Measurements from ENCODE around the gene KEAP1.

Gene KEAP1

DNA sequence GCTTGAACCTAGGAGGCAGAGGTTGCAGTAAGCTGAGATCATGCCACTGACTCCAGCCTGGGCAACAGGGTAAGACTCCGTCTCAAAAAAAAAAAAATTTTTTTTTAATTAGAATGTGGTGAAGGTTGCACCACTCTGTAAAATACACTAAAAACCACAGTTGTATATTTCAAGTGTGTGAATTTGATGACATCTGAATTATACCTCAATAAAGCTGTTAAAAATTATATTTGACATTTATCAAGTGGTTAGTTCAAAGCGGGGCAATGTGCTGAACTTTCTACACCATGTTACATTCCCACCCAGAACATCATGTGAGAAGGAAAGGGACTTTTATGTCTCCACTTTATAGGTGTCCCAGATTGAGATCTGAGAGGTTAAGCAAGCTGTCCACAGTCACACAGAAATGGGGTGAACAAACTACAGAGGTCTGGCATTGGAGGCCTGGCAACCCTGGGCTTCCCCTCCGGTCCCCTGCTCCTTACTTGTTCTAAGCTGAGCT is 20.0 kb upstream of the KEAP1 start:
- no peak for DNase-seq (ENCODE audit: low spot score)

DNA sequence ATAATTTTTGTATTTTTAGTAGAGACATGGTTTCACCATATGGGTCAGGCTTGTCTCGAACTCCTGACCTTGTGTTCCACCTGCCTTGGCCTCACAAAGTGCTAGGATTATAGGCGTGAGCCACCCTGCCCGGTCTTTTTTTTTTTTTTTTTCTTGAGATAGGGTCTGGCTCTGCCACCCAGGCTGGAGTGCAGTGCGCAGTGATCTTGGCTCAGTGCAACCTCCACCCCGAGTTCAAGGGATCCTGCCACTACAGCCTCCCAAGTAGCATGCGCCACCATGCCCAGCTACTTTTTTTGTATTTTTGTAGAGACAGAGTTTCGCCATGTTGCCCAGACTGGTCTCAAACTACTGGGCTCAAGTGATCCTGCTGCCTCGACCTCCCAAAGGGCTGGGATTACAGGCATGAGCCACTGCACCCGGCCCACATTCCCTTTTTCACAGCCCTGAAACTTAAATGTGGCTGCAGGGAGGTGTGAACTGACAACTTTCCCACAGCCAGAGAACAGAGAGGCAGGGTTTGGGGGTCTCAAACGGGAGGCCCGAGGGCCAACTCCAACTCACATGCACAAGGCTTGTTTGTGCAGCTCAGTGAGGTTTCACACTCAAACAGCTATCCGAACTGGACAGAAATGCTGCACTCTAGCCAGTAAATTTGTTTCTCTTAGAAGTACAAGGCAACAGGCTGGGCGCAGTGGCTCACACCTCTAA is 18.5 kb upstream of the KEAP1 start:
- DNase-seq (ENCODE audit: low spot score): no peak

DNA sequence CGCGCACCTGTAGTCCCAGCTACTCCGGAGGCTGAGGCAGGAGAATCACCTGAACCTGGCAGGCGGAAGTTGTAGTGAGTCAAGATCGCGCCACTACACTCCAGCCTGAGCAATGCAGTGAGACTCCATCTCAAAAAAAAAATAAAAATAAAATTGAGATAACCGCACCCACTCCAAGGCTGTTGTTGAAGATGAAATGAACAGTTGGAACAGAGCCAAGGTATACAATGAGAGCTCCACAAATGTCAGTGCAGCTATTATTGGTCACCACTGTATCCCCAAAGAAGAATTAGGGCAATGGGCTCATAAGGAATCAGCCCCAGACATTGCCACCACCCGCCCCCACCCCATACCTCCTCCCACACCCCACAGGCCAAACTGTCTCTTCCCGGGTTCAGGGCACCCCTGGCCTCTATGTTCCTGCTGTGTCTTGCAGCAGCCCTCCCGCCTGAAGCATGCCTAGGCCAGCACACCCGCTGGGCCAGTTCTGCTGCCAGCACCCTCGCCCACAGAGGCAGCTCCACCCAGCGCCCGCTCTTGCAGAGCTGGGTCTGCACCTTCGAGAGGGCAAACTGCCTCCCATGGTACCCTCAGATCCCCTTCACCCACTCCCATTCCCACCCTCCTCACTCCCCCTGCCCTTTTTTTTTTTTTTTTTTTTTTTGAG is 17.6 kb upstream of the KEAP1 start:
- no peak for DNase-seq (ENCODE audit: low spot score)

GRCh38 chr19:10519421-10519820 is 16.3 kb upstream of the KEAP1 start:
- no peak for DNase-seq (ENCODE audit: low spot score)

DNA sequence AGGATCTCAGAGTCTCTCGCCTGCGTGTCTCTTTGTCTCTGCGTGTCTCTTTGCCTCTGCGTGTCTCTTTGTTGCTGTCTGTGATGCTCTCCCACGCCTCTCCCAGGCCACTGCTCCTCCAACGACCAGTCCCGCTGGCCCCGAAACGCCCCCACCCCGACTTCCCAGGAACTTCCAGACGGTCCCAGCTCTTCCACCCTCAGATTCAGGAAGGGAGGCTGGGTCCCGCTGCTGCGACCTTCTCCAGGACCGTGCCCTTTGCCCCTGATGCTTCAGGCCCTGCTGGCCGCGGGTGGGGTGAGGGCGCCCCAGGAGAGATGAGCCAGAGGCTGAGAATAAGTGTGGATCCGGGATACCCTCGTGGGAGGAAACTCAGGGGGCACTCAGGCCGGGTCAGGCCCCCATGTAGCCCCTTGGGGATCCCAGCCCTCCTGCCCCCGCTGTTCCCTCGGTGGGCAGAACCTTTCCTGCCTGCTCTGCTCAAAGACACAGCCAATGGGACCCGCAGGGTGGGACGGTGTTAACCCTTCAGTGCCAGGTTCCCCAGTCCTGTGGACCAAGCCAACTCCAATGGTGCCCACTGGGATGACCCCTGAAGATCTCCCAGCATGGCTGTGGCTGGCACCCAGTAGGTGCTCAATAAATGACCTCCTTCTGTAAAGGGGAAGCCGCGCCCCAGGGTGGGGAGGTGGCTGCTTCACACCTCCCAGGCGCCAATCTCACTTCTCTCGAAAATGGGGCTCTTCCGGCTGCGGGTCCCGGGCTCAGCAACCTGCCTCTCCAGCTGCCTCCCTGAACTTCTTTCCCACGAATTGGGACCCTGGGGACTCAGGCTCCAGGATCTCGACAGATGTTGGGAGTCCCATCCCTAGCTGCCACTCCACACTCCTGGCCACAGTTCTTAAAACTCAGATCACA is 15.5 kb upstream of the KEAP1 start:
- DNase-seq (ENCODE audit: low spot score): no peak

- no peak for DNase-seq (ENCODE audit: low spot score)
Measured at GRCh38 chr19:10517760-10518443, 14.7 kb upstream of the KEAP1 start.

- no peak for DNase-seq (ENCODE audit: low spot score)
Measured at GRCh38 chr19:10517361-10517759, 14.2 kb upstream of the KEAP1 start, which contains the start of gene S1PR5. TSS of gene S1PR5 (minus strand) at chr19:10517447. CDS start at chr19:10515011, 2,436 bp downstream.

DNA sequence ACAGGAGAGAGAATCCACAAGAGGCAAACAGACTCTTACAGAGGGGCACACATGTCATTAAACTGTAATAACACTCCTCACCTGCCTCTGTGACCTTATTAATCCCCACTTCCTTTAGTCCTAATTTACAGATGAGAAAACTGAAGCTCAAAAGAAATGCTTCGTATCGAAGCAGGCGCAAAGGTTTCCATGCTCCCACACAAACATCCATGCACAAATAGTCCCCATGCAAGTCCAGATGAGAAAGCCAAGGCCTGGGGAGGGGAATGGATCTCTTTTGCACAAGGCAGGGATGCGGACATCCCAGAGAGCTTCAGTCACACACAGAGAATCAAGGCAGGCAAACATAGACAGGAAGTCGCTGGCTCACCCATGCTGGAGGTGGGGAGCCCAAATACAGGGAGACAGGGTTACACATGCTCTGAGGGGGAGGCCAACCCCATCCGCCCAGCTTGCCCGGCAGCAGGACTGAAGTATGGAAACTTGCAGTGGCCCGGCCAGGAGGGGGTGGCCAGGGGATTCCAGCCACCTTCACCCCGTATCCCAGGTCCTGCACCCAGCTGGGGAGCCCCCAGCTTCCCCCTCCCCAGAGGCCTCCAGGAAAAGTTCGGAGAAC is 13.6 kb upstream of the KEAP1 start:
- DNase-seq (ENCODE audit: low spot score): no peak

DNA sequence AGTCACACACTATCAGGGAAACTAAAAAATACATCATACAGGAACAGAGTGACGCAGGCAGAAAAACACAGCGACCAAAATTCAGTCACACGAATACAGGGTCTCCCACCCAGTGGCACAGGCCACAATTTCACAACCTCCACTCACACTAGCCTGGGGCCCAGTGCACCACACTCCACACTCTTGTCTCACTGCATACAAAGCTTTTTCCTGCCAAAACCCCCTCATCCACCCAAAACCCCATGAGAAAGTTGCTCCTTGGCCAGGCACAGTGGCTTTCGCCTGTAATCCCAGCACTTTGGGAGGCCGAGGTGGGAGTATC is 12.9 kb upstream of the KEAP1 start:
- DNase-seq (ENCODE audit: low spot score): no peak

DNA sequence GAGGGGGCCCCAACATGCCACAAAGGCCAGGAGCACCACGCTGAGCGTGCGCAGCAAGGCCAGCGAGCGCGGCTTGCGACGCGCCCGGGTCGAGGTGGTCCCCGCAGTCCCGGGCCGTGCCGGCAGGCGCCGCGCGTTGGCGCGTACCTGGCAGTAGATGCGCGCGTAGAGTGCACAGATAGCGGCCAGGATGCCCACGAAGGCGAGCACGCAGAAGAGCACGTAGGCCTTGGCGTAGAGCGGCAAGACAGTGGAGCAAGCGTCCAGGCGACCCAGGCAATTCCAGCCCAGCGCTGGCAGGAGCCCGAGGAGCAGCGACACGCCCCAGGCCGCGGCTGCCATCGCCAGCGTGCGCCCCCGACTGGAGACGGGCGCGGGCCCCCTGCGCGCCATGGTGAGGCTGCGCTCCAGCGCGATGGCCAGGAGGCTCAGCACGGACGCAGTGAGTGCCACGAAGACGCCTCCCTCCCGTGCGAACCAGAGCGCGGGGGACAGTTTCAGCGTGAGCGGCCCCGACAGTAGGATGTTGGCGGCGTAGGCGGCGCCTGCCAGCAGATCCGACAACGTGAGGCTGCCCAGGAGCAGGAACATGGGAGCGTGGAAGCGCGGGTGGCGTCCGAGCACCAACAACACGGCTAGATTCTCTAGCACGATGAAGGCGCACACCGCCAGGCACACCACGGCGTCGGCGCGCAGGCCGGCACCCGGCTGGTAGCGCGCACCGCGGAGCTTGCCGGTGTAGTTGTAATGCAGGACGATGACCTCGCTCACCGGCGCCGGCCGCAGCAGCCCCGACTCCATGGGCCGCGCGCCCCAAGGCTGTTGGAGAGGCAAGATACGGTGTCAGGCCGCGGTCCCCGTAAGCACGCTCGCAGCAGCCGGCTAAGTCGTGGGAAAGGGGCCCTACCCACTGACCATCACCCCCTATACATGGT is 11.3 kb upstream of the KEAP1 start:
- DNase-seq (ENCODE audit: low spot score): no peak

DNA sequence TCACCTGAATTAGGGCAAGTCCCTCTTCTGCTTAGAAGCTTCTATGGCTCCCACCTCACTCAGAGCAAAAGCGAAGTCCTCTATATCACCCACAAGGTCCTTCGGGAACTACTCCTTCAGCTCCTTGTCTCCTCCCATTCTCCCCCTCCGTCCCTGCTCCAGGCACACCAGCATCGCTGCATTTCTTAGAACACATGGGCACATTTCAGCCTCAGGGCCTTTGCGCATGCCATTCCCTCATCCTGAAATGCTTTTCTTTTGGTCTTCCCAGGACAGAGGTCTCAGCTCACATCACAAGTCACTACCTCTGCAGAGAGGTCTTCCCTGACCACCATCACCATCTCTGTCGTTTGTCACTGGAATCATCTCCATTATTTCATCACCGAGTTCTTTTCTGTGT is 10.1 kb upstream of the KEAP1 start:
- DNase-seq (ENCODE audit: low spot score): no peak

GRCh38 chr19:10510301-10510802 is 7.2 kb upstream of the KEAP1 start:
- no peak for DNase-seq (ENCODE audit: low spot score)

GRCh38 chr19:10508707-10509106 is 5.6 kb upstream of the KEAP1 start:
- DNase-seq (ENCODE audit: low spot score): no peak

GRCh38 chr19:10508036-10508435 is 4.9 kb upstream of the KEAP1 start:
- DNase-seq (ENCODE audit: low spot score): no peak

DNA sequence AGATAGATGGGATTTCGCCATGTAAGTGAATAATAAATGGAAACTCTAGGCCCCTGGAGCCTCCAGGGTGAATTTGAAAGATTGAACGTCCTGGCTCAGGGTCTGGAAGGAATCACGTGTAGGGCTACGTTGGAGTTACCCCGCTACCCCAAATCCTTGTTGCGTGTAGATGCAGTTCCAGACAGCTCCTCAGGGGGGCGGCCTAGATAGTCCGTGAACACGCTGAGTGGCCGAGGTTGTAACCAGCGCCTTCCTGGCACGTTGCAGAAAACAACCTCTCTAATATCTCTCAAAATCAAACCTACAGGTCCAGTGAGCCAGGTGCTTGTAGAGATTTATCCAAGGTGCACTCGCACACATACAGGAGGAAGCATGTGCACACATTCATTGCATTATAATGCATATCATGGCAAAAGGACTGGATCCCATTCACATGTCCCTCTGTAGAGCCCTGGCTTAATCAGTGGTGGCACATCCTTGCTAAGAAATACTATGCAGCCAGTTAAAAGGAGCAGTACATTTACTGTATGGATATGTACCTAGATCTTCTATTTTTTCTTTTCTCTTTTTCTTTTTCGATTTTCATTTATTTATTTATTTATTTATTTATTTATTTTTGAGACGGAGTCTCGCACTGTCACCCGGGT is 2.5 kb upstream of the KEAP1 start:
- DNase-seq (ENCODE audit: low spot score): peak; percentile 48

DNA sequence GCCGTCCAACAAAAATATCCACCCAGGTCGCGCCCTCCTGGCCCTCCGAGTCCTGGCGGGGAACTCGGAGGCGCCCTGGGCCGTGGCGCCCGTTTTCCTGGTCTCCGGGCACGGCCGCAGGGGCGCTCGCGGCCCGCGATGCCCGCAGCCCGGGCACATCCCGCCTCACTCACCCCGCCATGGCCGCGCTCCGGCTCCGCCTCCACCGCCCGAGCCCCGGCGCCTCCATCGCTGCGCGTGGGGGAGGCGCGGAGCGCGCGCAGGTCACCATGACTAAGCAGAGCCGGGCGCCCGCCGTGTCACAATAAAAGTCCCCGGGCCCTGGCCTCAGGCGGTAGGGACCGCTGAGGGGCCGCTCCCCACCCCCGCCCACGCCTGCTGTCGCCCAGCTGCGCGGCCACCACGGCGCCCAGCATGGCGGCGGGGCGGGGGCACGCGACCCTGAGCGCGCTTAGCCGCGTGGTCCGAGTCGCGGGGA is 593 bp downstream of the KEAP1 start:
- peak; percentile 93 for DNase-seq (ENCODE audit: low spot score)

DNA sequence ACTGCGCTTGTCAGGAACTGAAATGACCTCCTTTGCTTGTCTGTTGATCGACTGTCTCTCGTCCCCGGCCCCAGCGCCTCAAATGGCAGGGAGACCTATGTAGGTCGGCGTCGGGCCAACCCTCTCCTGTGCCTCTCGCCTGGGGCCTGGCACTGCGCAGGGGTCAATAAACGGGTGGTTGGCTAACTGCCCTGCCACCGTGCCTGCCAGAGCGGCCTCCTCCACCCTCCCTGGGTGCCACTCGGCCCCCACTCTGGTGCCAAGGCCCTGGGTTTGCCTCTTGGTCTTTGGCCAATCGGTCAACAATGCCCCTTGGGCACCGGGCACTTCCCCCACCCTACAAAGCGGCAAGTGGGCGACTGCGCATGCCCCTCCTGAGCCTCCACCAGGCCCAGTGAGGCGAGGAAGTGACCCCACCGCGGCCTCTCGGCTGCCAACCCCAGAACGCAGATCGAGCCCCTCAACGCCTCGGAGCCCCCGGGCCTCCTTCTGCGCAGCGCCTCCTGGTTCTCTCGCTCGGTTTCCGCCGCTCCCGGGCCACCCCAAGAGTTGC is 1.1 kb downstream of the KEAP1 start:
- DNase-seq (ENCODE audit: low spot score): peak; percentile 57

DNA sequence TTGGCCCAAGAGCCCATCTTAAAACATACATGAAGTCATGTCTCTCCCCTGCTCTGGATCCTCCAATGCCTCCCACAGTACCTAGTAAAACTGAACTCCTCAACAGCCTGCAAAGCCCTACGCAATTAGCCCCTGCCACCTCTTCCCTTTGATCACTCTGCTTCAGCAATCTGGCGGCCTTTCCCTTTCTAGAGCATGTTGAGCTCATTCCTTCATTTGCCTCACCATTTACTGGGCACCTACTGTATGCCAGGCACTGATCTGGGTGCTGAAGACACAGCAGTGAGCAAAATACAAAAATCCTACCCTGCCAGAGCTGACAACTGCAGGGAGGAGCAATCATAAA is 2.9 kb downstream of the KEAP1 start:
- DNase-seq (ENCODE audit: low spot score): no peak

DNA sequence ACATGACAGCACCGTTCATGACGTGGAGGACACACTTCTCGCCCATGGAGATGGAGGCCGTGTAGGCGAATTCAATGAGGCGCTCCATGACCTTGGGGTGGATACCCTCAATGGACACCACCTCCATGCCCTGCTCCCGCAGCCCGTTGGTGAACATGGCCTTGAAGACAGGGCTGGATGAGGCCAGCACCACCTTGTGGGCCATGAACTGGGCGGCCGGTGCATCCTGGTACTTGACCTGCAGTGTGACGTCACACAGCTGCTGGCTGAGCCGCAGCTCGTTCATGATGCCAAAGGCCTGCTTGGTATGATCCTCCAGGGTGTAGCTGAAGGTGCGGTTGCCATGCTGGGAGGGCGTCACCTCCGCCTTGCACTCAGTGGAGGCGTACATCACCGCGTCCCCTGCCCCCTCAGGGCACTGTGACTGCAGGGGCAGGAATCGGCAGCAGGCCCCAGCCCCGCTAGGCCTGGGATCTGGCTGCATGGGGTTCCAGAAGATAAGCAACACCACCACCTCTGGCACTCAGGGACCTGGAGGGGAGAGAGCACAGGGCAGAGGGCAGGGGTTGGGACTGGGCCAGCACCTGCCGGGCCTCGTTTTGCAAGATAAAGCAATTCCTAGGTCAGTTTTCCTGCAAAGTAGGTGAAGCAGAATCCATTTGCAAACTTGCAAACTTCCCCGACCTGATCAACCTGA is 3.5 kb downstream of the KEAP1 start:
- DNase-seq (ENCODE audit: low spot score): no peak

Measured in RKO (cell line).